ENCODE measurements around the gene BRAT1. TPM values are rescaled to one million over a fixed set of nuclear protein-coding genes. Genes with fewer than 3 reads are reported as not detected.

Gene BRAT1
- total RNA-seq, 1 experiment from 2014 or later: 41.5 TPM

- H3K4me1 ChIP-seq: peaks cover 59% of the 10 kb centered on the region
- H3K4me3 ChIP-seq: peak overlapping the region; percentile 63
- peaks cover 7% of the 10 kb centered on the region; the same call in 1 of the 2 replicates for H3K36me3 ChIP-seq
- H3K27me3 ChIP-seq: no peaks in the 10 kb centered on the region
- no peak overlapping the region for H3K27ac ChIP-seq
- peak; percentile 64 to 74 for DNase-seq
- H3K9me3 ChIP-seq (replicated peaks): no peaks in the 10 kb centered on the region
These were observed 35.1 kb downstream of the BRAT1 start for GRCh38 chr7:2520131-2520760.

GRCh38 chr7:2519119-2519930, 36.0 kb downstream of the BRAT1 start, which contains the start of gene LFNG:
TSS of gene LFNG (plus strand) at chr7:2519774. CDS start at chr7:2519862, 88 bp downstream.
- H3K36me3 ChIP-seq: peaks cover 6% of the 10 kb centered on the region; the same call in 1 of the 2 replicates
- H3K27ac ChIP-seq: peak within 1 kb of the TSS; percentile 57
- peak; percentile 92 to 97 for DNase-seq
- H3K9me3 ChIP-seq (replicated peaks): no peaks in the 10 kb centered on the region
- peak within 1 kb of the TSS; percentile 63 for H3K4me3 ChIP-seq
- no peaks in the 10 kb centered on the region for H3K27me3 ChIP-seq
- H3K4me1 ChIP-seq: peaks cover 55% of the 10 kb centered on the region

GRCh38 chr7:2518737-2519118, 36.6 kb downstream of the BRAT1 start:
- no peak for DNase-seq
- Histone ChIP-seq H3K27me3 (no peaks in the 10 kb centered on the region), H3K9me3 (replicated peaks) (no peaks in the 10 kb centered on the region), H3K4me1 (peaks cover 52% of the 10 kb centered on the region), H3K36me3 (0 out of 2 replicates have a peak, but pooled peaks cover under 1% of the 10 kb centered on the region), H3K4me3 (peak overlapping the region; percentile 63), H3K27ac (peak overlapping the region; percentile 57)

GRCh38 chr7:2517678-2518507, 37.4 kb downstream of the BRAT1 start:
- H3K4me1 ChIP-seq: peaks cover 49% of the 10 kb centered on the region
- no peaks in the 10 kb centered on the region for H3K9me3 ChIP-seq (replicated peaks)
- peak; percentile 55 to 65 for DNase-seq
- H3K27ac ChIP-seq: peak overlapping the region; percentile 84
- H3K27me3 ChIP-seq: no peaks in the 10 kb centered on the region
- H3K36me3 ChIP-seq: no peaks in the 10 kb centered on the region
- H3K4me3 ChIP-seq: no peak overlapping the region

- DNase-seq: peak; percentile 89 to 91
- Histone ChIP-seq H3K4me1 (peaks cover 49% of the 10 kb centered on the region), H3K36me3 (no peaks in the 10 kb centered on the region), H3K9me3 (replicated peaks) (no peaks in the 10 kb centered on the region), H3K4me3 (no peak overlapping the region), H3K27ac (peak overlapping the region; percentile 84), H3K27me3 (no peaks in the 10 kb centered on the region)
These were observed 38.3 kb downstream of the BRAT1 start for GRCh38 chr7:2517026-2517425.

GRCh38 chr7:2516194-2516555, 39.1 kb downstream of the BRAT1 start:
- DNase-seq: peak in 1 of 2 experiments; percentile 18
- H3K9me3 ChIP-seq (replicated peaks): no peaks in the 10 kb centered on the region
- no peak overlapping the region for H3K4me3 ChIP-seq
- peak overlapping the region; percentile 84 for H3K27ac ChIP-seq
- peaks cover 51% of the 10 kb centered on the region for H3K4me1 ChIP-seq
- no peaks in the 10 kb centered on the region for H3K27me3 ChIP-seq
- no peaks in the 10 kb centered on the region for H3K36me3 ChIP-seq

- Histone ChIP-seq H3K27ac (no peak overlapping the region; the same call in 1 of the 2 replicates), H3K4me3 (no peak overlapping the region), H3K4me1 (peaks cover 57% of the 10 kb centered on the region), H3K9me3 (replicated peaks) (no peaks in the 10 kb centered on the region), H3K36me3 (no peaks in the 10 kb centered on the region), H3K27me3 (no peaks in the 10 kb centered on the region)
- DNase-seq: no peak
These were observed 39.7 kb downstream of the BRAT1 start for GRCh38 chr7:2515424-2516193.

GRCh38 chr7:2514473-2515423, 40.6 kb downstream of the BRAT1 start:
- no peaks in the 10 kb centered on the region for H3K27me3 ChIP-seq
- H3K36me3 ChIP-seq: no peaks in the 10 kb centered on the region
- DNase-seq: no peak
- H3K4me1 ChIP-seq: peaks cover 65% of the 10 kb centered on the region
- no peak overlapping the region for H3K27ac ChIP-seq
- no peaks in the 10 kb centered on the region for H3K9me3 ChIP-seq (replicated peaks)
- no peak overlapping the region for H3K4me3 ChIP-seq

GRCh38 chr7:2513702-2514101, 41.6 kb downstream of the BRAT1 start:
- no peak overlapping the region for H3K4me3 ChIP-seq
- H3K27me3 ChIP-seq: no peaks in the 10 kb centered on the region
- H3K36me3 ChIP-seq: no peaks in the 10 kb centered on the region
- no peak overlapping the region for H3K27ac ChIP-seq
- peaks cover 69% of the 10 kb centered on the region for H3K4me1 ChIP-seq
- no peaks in the 10 kb centered on the region for H3K9me3 ChIP-seq (replicated peaks)
- peak in 1 of 2 experiments; percentile 53 for DNase-seq

GRCh38 chr7:2512713-2513112, 42.6 kb downstream of the BRAT1 start:
- Histone ChIP-seq H3K36me3 (no peaks in the 10 kb centered on the region), H3K27me3 (no peaks in the 10 kb centered on the region), H3K9me3 (replicated peaks) (no peaks in the 10 kb centered on the region), H3K4me3 (no peak overlapping the region), H3K27ac (no peak overlapping the region), H3K4me1 (peaks cover 67% of the 10 kb centered on the region)
- DNase-seq: no peak

GRCh38 chr7:2512179-2512661, 43.1 kb downstream of the BRAT1 start:
- Histone ChIP-seq H3K4me1 (peaks cover 66% of the 10 kb centered on the region), H3K36me3 (no peaks in the 10 kb centered on the region), H3K27ac (no peak overlapping the region), H3K9me3 (replicated peaks) (no peaks in the 10 kb centered on the region), H3K27me3 (no peaks in the 10 kb centered on the region), H3K4me3 (no peak overlapping the region)
- DNase-seq: no peak

- Histone ChIP-seq H3K27ac (no peak overlapping the region), H3K4me1 (peaks cover 63% of the 10 kb centered on the region), H3K36me3 (no peaks in the 10 kb centered on the region), H3K9me3 (replicated peaks) (no peaks in the 10 kb centered on the region), H3K4me3 (no peak overlapping the region), H3K27me3 (no peaks in the 10 kb centered on the region)
- DNase-seq: no peak
These were observed 43.6 kb downstream of the BRAT1 start for GRCh38 chr7:2511769-2512168.

Data from SJCRH30 (cell line).